Lung (tissue), 12 donors: ENCODE results near the gene SLC25A44. TPM values are rescaled to one million over a fixed set of nuclear protein-coding genes. Genes with fewer than 3 reads are reported as not detected.

Experiments
- ATAC-seq: fragments of 200-7000 bp; cut with Tn5 transposase; one replicate; pipeline ENCODE4 v1.9.1; 2020; ENCODE audit warnings: moderate number of reproducible peaks; ENCODE audit not compliant: insufficient read depth, low FRiP score
- DNase-seq, 3 donors: peaks; one replicate each; pipeline ENCODE4 v3.0.0-alpha.2; 2013 to 2017
- H3K27ac ChIP-seq, 2 donors: one replicate each; pipeline ENCODE4 v1.5.1; 2013; ENCODE audit warnings: mild to moderate bottlenecking in 2 of 2, moderate library complexity in 2 of 2, control low read depth in 1 of 2, inconsistent platforms in 1 of 2, low read depth in 1 of 2, low read length in 1 of 2
- H3K27me3 ChIP-seq, 3 donors: one replicate each; pipeline ENCODE4 v1.5.1; 2013; ENCODE audit warnings: low read length in 2 of 3; ENCODE audit not compliant: control insufficient read depth in 3 of 3, insufficient read depth in 3 of 3
- H3K36me3 ChIP-seq, 4 donors: one replicate each; pipeline ENCODE4 v1.5.1; 2013; ENCODE audit warnings: low read length in 4 of 4, mild to moderate bottlenecking in 1 of 4, moderate library complexity in 1 of 4; ENCODE audit not compliant: control insufficient read depth in 4 of 4, insufficient read depth in 4 of 4
- H3K4me1 ChIP-seq, 5 donors: one replicate each; pipeline ENCODE4 v1.5.1; 2013; ENCODE audit warnings: low read length in 5 of 5, mild to moderate bottlenecking in 2 of 5, moderate library complexity in 1 of 5; ENCODE audit not compliant: control insufficient read depth in 5 of 5, insufficient read depth in 5 of 5
- H3K4me3 ChIP-seq: one replicate; pipeline ENCODE4 v1.5.1; 2013; ENCODE audit warnings: mild to moderate bottlenecking, control low read depth, moderate library complexity
- H3K9ac ChIP-seq, 2 donors: one replicate each; pipeline ENCODE4 v1.5.1; 2013; ENCODE audit warnings: low read length in 2 of 2, control low read depth in 1 of 2; ENCODE audit not compliant: insufficient read depth in 1 of 2
- H3K9me3 ChIP-seq, 4 donors: one replicate each; pipeline ENCODE4 v1.5.1; 2013; ENCODE audit warnings: low read length in 3 of 4, mild to moderate bottlenecking in 1 of 4, moderate library complexity in 1 of 4; ENCODE audit not compliant: control insufficient read depth in 4 of 4, insufficient read depth in 3 of 4
- WGBS, 2 donors: extraction: QIAGEN DNeasy Blood & Tissue Kit; methylation state at CpG; one replicate each; pipeline ENCODE4 v1.1.7; 2013; 5-methylcytosine and 5-hydroxymethylcytosine counted together
- polyA plus RNA-seq, 2 donors: library from polyadenylated mRNA; stranded (reverse); fragments of 200-250 nt; gene quantifications; one replicate each; pipeline ENCODE4 v1.2.1, GENCODE V29; 2013
- total RNA-seq, 2 donors: library from RNA; depleted of rRNA in 1 of 2; stranded (reverse); fragments of >200 nt in 1 of 2; gene quantifications; one replicate each; pipeline ENCODE4 v1.2.1, GENCODE V29; 2014 to 2021
- TF ChIP-seq, protein P1 (sequence below): IDR thresholded peaks from 2 replicates; pipeline ENCODE4 v1.5.1; 2012; ENCODE audit warnings: mild to moderate bottlenecking; ENCODE audit errors: control extremely low read depth, extremely low read depth
- donor health status: control.
- donor health status: control.
- donor health status: Bipolar disorder and iron deficiency.
- donor health status: healthy.
- donor health status: DM: yes; HTN: yes; CAD: no.

SLC25A44 gene
- total and polyA plus RNA-seq, 4 donors: 8.0 to 28.4 (median 16.5) TPM

GRCh38 chr1:156217871-156218270 is 24.0 kb downstream of the SLC25A44 start:
- no peak overlapping the region for H3K4me3 ChIP-seq
- H3K27me3 ChIP-seq: no peaks in the 10 kb centered on the region
- peaks cover 4 to 32% (median 17%) of the 10 kb centered on the region in 4 donors for H3K36me3 ChIP-seq
- DNase-seq: no peak
- ATAC-seq: no peak
- peak overlapping the region in 1 of 2 donors; percentile 71 for H3K27ac ChIP-seq
- H3K4me1 ChIP-seq: peaks cover 0 to 12% (median 4%) of the 10 kb centered on the region in 5 donors
- H3K9me3 ChIP-seq: no peaks in the 10 kb centered on the region
- no peak overlapping the region for H3K9ac ChIP-seq
- TF ChIP-seq, protein P1, sequence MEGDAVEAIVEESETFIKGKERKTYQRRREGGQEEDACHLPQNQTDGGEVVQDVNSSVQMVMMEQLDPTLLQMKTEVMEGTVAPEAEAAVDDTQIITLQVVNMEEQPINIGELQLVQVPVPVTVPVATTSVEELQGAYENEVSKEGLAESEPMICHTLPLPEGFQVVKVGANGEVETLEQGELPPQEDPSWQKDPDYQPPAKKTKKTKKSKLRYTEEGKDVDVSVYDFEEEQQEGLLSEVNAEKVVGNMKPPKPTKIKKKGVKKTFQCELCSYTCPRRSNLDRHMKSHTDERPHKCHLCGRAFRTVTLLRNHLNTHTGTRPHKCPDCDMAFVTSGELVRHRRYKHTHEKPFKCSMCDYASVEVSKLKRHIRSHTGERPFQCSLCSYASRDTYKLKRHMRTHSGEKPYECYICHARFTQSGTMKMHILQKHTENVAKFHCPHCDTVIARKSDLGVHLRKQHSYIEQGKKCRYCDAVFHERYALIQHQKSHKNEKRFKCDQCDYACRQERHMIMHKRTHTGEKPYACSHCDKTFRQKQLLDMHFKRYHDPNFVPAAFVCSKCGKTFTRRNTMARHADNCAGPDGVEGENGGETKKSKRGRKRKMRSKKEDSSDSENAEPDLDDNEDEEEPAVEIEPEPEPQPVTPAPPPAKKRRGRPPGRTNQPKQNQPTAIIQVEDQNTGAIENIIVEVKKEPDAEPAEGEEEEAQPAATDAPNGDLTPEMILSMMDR: no peak
- 21 to 32% methylated on average over 2 of the region's 2 CpGs for WGBS, 2 donors

DNA sequence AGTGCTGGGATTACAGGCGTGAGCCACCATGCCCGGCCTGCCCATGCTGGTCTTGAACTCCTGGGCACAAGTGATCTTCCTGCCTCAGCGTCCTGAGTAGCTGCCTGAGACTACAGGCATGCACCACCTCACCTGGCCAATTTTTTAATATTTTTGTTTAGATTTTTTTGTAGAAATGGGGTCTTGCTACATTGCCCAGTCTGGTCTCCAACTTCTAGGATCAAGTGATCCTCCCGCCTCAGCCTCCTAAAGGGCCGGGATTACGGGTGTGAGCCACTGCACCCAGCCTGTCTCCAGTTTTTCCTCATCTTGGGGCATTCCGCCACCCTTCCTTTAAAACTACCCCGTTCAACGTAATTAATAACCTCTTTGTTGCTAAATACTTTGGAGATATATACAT is 26.3 kb downstream of the SLC25A44 start:
- TF ChIP-seq, protein P1: no peak
- no peaks in the 10 kb centered on the region for H3K27me3 ChIP-seq
- no peak overlapping the region for H3K4me3 ChIP-seq
- DNase-seq: no peak
- no peak overlapping the region for H3K9ac ChIP-seq
- H3K36me3 ChIP-seq: peaks cover 5 to 31% (median 24%) of the 10 kb centered on the region in 4 donors
- H3K9me3 ChIP-seq: no peaks in the 10 kb centered on the region
- WGBS, 2 donors: 96 to 100% methylated on average over 9 of the region's 9 CpGs
- H3K4me1 ChIP-seq: peaks cover 0 to 4% (median 0%) of the 10 kb centered on the region in 5 donors
- ATAC-seq: no peak
- H3K27ac ChIP-seq: no peak overlapping the region

GRCh38 chr1:156221986-156222692 is 28.2 kb downstream of the SLC25A44 start:
- Histone ChIP-seq H3K9ac (no peak overlapping the region), H3K27ac (no peak overlapping the region), H3K4me3 (no peak overlapping the region), H3K9me3 (no peaks in the 10 kb centered on the region), H3K27me3 (no peaks in the 10 kb centered on the region), H3K36me3 (peaks cover 10 to 39% (median 30%) of the 10 kb centered on the region in 4 donors), H3K4me1 (peaks cover 0 to 4% (median 0%) of the 10 kb centered on the region in 5 donors)
- TF ChIP-seq, protein P1: no peak
- 94 to 98% methylated on average over 13 of the region's 13 CpGs for whole genome bisulfite sequencing, 2 donors
- ATAC-seq: no peak
- DNase-seq: no peak

GRCh38 chr1:156225677-156226014 is 31.7 kb downstream of the SLC25A44 start:
- Histone ChIP-seq H3K27me3 (no peaks in the 10 kb centered on the region), H3K9me3 (no peaks in the 10 kb centered on the region), H3K4me3 (no peak overlapping the region), H3K4me1 (no peaks in the 10 kb centered on the region), H3K9ac (no peak overlapping the region), H3K36me3 (peaks cover 10 to 49% (median 40%) of the 10 kb centered on the region in 4 donors), H3K27ac (no peak overlapping the region)
- 12 to 15% methylated on average over 2 of the region's 2 CpGs for WGBS, 2 donors
- ATAC-seq (no peak), DNase-seq (no peak)
- TF ChIP-seq, protein P1: no peak
